Hematopoietic multipotent progenitor cell (in vitro differentiated cells): ENCODE results near the gene EIPR1. TPM values are rescaled to one million over a fixed set of nuclear protein-coding genes. Genes with fewer than 3 reads are reported as not detected.

ENCODE experiments used
- DNase-seq, 3 donors: peaks; one replicate each; pipeline ENCODE4 v3.0.0-alpha.2; 2011 to 2015; ENCODE audit warnings: low read depth in 2 of 3, low spot score in 2 of 3
- total RNA-seq: library from RNA; depleted of rRNA; stranded (reverse); fragments of >200 nt; gene quantifications from one replicate; pipeline ENCODE4 v1.2.3, GENCODE V29; 2012

Gene EIPR1
- total RNA-seq, 1 donor, result 45.8 TPM

DNA sequence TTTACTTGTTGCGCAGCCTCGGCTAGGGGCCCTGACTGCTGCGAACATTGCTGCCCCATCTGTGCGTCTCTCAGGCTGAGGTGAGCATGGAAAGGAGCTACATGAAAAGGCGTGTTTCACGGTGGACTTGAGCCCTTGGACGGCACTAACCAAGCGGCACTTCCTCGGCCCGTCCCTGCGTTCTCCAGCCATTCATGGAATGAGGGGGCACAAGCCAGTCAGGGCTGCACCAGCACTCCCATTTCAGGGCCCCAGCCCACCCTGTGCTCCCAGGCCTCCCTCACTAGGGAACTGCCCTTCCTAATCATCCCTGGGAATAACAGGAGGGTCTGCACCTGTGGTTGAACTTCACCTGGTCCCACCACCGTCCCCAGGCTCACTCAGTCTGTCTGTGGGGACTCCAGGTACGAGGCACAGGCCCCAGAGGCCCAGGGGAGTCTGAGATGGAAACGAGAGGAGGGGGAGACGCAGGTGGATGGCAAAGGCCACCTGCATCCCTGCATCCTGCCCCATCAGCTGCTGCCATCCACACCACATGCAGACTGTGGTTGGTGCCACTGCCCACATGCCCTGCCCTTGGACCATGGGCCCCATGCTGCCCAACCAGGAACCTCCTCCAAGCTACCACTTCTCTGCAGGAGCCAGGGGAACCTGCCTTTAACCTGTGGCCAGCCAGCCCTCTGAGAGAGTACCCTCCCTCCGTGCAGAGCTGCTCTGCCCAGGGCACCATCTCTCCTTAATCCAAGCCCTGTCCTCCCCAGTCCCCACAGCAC lies 99.7 kb downstream of the EIPR1 start:
- no peak for DNase-seq

GRCh38 chr2:3277050-3277747 lies 100.4 kb downstream of the EIPR1 start:
- DNase-seq, result no peak

GRCh38 chr2:3272761-3273160 lies 104.9 kb downstream of the EIPR1 start:
- no peak for DNase-seq

DNA sequence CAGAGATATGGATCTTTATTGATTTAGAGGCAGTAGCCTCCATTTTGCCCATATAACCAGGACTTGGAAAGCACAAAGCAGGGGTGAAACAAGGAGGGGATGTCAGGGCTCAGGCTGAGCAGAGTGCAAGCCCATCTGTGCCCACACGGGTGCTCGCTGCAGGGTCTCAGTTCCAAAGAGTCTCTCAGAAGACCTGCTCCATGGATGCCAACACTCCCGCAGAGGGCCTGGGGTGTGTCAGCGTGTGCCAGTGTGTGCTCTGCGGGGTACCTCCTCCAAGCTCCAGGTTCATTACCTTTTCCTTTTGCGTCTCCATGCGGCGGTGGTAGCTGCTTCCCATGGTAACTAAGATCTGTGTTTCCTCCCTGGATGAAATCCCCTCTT lies 107.5 kb downstream of the EIPR1 start:
- DNase-seq, result no peak

DNA sequence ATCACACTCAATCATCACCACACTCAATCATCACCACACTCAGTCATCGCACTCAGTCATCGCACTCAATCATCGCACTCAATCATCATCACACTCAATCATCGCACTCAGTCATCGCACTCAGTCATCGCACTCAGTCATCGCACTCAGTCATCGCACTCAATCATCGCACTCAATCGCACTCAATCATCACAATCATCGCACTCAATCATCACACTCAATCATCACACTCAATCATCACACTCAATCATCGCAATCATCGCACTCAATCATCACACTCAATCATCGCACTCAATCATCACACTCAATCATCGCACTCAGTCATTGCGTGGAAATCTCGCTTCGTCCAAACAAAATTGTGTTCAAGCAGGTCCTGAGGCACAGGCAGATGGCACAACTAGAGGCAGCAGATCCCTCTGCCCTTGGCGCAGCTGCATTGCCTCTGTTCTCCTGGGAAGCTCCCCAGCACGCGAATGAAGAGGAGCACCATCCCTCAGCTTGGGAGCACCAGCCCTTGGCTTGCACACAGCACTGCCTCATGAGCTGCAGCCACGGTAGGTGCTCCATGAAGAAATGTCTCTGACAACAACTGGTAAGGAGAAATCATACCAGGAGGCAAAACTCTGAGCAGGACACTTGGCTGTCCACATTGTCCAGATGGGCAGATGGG lies 108.1 kb downstream of the EIPR1 start:
- DNase-seq, result no peak

- no peak for DNase-seq
Observed at GRCh38 chr2:3268705-3269029, 109.0 kb downstream of the EIPR1 start.

DNA sequence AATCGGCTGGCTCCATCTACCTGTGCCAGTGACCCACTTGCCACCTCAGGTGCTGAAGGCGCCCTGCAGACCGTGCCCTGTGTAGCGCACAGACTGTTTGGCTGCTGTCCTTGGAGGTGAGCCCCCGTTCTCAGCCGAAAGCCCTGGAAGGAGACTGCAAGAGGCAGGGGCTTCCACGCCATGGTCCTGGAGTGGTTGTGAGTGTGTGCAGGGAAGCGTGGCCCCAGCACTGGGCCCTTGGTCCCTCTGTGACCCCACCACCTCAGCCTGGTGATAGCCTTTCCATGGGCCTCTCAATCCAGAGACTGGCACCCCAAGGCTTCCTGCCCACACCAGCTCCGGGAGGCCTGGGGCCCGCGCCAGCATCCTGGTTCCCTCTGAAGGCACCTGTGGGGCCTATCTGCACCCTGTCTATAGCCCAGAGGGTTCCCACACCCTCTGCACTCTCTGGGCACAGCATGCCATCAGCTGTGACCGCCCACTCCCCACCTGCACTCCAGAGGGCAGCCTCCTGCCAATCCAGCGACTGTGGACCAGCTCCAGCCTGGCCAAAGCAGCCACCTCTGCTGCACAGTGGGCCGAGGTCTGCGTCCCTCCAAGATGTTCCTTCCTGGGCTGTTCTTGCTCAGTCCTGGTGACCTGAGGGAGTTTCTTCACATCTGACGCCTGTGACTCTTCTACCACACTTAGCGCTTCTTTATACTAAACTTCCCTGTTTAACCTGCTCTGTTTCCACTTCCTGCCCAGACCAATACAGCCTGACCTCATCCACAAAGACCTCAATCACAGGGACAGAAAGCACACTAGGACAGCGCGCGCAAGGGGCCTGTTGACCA lies 109.5 kb downstream of the EIPR1 start:
- DNase-seq, result no peak

- no peak for DNase-seq
Observed at GRCh38 chr2:3266925-3267867, 110.4 kb downstream of the EIPR1 start.

DNA sequence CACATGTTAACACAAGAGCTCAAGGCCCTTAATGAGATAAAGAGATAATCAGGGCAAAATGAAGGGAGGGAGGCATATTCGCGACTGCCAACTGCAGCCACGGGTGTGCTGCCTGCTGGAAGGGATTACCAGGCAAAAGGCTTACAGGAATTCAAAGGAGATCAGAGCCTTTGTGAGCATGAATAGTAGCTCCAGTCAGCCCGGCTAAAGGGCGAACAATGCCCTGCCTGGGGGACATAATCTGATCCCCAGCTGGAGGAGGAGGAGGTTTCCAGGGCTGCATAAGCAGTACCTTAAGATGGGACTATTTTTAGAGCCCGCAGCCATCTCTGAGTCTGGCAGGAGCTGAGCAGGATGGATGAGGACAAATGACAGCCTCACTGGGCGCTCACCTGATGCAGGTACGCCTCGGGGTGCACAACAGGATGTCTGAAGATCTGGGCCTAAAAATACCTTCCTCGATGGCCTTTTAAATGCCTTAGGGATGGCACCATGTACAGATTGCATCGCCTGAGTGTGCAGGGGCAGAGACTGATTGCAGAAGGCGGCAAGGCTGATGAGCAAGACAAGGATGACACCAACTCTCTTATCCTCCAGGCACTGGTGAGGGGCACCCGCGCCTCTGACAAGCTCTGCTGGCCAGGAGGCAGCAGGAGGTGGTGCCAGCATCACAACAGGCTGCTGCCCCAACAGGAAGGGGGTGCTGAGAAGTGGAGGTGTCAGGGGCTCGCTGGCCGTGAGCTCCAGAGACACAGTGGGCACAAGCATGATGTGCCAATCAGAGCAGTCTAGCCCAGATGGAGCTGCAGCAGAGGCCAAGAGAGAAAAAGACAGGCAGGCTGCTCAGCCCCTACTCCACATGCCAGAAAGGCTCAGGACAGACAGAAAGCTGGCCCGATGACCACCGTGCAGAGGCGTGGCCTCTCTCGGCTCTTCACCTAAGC lies 111.4 kb downstream of the EIPR1 start:
- no peak for DNase-seq

DNA sequence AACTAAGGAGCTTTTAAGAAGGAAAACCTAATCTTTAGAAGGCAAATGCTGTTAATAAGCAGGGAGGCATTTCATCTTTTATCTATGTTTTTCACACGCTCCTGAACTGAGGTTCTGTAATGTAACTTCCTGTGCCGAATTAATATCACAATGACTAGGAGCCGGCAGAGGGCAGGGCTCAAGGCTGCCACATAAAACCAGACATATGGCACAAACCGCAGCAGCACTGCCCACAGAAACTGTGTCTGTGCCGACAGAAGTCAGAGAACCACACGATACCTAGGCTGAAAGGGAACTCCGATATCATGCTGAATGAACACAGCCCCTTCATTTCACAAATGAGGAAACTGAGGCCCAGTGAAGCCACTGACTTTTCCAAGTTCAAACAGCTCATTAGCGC lies 112.1 kb downstream of the EIPR1 start:
- DNase-seq, result no peak

DNA sequence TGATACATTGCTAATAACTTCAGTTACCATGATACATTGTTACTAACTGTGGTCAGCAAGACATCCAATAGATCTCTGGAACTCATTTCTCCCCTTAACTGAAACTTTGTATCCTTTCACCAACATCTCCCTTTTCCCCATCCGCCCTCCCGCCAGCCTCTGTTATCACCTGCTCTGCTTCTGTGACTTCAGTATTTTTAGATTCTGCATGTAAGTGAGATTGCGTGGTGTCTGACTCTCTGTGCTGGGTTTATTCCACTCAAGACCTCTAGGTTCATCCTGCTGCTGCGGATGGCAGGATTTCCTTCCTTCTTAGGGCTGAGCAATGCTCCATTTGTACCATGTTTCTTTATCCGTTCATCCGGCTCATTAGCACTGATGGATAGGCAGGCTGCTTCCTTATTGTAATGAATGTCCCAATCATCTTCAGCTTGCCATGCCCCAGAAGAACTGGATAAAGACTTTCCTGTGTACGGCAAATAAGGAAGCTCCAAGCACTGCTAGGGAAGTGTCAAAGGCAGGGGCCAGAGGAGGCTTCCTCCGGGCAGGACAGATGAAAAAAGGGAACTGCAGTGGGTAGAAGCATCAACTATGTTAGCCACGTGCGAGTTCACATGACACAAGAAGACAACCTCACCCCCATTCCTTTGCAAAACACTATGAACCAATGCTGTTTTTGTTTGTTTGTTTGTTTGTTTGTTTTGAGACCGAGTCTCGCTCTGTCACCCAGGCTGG lies 113.4 kb downstream of the EIPR1 start:
- peak in 1 of 3 donors; percentile 10 for DNase-seq

DNA sequence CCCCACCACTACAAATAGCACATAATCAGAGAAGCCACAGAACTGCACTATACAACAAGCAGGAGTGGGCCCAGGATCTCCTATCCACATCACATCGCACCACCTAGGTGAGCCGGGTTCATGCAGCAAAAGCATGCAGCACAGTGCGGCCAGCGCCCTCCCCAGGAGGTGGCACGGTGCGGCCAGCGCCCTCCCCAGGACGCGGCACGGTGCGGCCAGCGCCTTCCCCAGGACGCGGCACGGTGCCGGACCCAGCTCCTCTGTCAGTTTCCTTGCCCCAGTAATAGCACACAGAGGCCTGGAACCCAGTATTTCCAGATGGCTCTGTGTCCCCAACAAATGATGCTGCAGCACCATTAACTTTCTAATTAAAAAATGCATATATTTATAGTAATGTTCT lies 114.1 kb downstream of the EIPR1 start:
- DNase-seq, result no peak

DNA sequence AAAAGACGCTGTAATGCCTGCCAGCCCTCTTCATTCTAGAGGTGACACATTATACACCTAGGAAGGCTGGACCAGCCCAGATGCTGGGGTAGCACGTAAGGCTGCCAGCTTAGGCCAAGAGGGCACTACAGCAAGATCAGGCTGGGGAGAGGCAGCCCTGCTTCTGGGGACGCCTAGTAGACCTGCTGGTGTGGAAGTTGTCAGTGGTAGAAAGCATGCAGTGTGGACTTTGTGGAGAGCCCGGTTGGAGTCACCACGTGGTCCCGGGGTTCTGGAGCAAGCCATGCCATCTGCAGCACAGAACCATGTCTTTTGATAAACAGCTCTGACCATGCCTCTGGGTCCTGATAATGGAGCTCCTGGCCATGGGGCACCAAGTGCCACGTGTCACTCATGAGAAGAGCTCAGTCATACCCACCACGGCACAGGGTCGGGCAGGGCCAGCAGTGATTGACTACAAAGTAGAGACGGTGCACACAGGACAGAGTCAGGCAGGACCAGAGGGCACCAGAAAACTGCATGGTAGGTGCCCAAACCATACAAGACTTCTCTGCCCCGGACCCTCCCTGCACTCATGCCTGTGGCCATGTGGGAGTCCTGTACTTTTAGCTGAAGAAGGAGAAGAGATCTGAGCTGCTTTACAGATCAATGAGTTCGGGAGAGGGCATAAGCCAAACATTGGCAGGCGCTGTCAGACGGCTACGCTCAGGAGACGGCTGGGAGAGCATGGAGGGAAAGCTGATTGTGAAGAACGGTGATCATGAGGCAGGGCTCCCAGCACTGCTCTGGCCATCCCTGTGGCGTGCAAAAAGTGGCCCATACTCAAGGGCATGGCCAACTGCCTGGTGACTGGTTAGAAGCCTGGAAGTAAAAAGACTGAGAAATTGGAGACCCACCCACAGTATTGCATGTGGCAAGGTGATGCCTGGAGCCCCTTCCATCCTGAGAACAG lies 114.9 kb downstream of the EIPR1 start:
- no peak for DNase-seq

DNA sequence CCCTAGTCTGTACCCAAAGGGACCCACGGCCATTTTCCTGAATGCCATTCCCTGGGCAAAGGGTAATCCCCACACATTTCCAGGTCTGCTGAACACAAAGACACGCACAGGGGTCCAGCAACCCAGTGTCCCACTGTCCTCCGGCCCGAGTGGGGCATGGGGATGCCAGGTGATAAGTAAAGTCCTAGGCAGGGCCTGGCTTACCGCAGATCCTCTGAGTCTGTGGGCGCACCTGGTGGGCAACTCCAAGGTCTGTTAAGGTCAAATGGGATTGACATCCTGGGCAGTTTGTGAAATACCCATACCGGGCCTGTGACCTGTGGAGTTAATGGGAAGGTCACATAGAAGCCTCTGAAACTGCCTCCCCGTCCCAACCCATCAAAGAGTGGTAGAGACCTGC lies 116.1 kb downstream of the EIPR1 start:
- no peak for DNase-seq

DNA sequence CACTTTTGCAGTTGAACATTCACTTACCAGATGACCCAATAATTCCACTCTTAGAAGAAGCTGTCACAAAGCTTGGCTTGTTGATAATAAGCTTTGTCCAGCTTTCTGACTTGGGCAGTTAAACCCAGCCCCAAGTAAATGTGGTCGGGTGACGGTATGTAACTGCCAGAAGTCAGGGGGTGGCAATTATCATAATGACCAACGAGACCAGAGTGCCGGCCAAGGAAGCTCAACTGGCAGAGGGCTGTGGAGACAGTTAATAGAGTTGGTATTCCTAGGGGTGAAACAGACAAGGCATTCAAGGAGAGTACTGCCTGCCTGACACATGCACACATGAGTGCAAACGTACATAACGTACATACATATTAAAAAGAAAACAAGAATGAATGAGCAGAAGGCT lies 116.7 kb downstream of the EIPR1 start:
- DNase-seq, result no peak

DNA sequence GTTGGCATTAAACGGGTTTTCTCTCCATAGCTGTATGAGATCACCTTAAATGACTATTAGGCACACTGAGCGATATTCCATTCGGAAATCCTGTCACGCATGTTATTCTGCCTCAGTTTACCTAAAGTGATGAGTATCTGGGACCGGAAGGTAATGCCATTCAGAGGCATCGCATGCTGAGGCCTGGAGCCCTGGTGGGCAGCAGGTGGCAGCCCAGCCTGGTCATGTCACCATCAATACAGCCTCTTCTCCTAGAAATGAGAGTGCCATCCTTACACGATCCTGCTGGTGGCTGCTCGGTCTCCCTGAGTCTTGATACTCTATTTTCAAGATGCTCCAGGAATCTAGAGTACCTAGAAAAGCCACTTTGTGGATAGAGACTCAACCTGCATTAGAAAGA lies 119.8 kb downstream of the EIPR1 start:
- no peak for DNase-seq

DNA sequence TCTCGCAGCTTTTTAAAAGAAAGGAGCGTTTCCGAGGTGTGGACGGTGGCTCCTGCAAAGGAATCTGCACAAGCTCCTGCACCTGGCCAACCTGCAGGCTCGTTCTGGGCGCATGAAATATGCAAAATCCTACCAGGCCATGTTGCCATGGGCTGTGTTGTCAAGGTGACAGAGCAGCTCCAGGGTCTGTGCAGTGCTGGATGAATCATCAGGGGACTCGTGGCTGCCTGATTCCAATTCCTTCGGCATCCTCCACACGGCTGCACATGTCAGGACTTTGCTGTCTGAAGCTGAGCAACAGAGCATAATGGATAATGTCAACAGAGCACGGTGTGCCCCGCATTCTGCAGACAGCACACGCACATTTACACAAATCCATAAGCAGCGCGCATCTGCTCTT lies 120.5 kb downstream of the EIPR1 start:
- DNase-seq, result no peak
